OCI-LY3 (cell line): Measurements from ENCODE around the gene JADE2.

Experiments
- H2AFZ ChIP-seq: fragments of 200-600, 300-600 bp; shearing (Covaris generic); 2 replicates; pipeline ENCODE4 v1.6.0; 2014; ENCODE audit warnings: antibody characterized with exemption, low read depth, low read length
- H3K27ac ChIP-seq: fragments of 200-600, 300-600 bp; sonication (generic); 2 replicates; pipeline ENCODE4 v1.5.1; 2014; ENCODE audit warnings: mild to moderate bottlenecking, low read length, moderate library complexity, mixed read lengths
- H3K27me3 ChIP-seq: fragments of 200-600, 300-600 bp; sonication (generic); 2 replicates; pipeline ENCODE4 v1.6.1; 2014; ENCODE audit warnings: low read depth, low read length, mixed read lengths
- H3K36me3 ChIP-seq: fragments of 200-600, 300-600 bp; sonication (generic); replicated peaks from 2 replicates; pipeline ENCODE3; 2014; ENCODE audit warnings: low read depth, low read length, mixed read lengths
- H3K4me1 ChIP-seq: fragments of 300-600, 200-600 bp; sonication (generic); 2 replicates; pipeline ENCODE4 v1.6.1; 2014; ENCODE audit warnings: low read length, mixed read lengths
- H3K4me2 ChIP-seq: fragments of 200-600, 300-600 bp; sonication (generic); 2 replicates; pipeline ENCODE4 v1.6.1; 2014; ENCODE audit warnings: low read length, mixed read lengths
- H3K4me3 ChIP-seq: fragments of 300-600, 200-600 bp; sonication (generic); 2 replicates; pipeline ENCODE4 v1.5.1; 2014; ENCODE audit warnings: antibody characterized with exemption, mild to moderate bottlenecking, low read length, moderate library complexity
- H3K79me2 ChIP-seq: fragments of 300-600, 200-600 bp; shearing (Covaris generic); 2 replicates; pipeline ENCODE4 v1.6.1; 2014; ENCODE audit warnings: mild to moderate bottlenecking, low read length, mixed read lengths
- H3K9ac ChIP-seq: fragments of 300-600, 200-600 bp; shearing (Covaris generic); 2 replicates; pipeline ENCODE4 v1.6.0; 2014; ENCODE audit warnings: mild to moderate bottlenecking, low read length, moderate library complexity
- H3K9me3 ChIP-seq: fragments of 200-600, 300-600 bp; shearing (Covaris generic); 2 replicates; pipeline ENCODE4 v1.6.1; 2014; ENCODE audit warnings: low read length, mixed read lengths; ENCODE audit not compliant: insufficient read depth
- H4K20me1 ChIP-seq: fragments of 200-600, 300-600 bp; sonication (generic); 2 replicates; pipeline ENCODE4 v1.6.1; 2016; ENCODE audit warnings: low read length, mixed read lengths; ENCODE audit not compliant: insufficient read depth
- CTCF ChIP-seq: fragments of 200-600, 300-600 bp; sonication (generic); IDR thresholded peaks from 2 replicates; pipeline ENCODE4 v1.5.1; 2014; ENCODE audit warnings: antibody characterized with exemption, low read length, low read depth
- EZH2phosphoT487 ChIP-seq: fragments of 200-600 bp; shearing (Covaris generic); IDR thresholded peaks from 2 replicates; pipeline ENCODE4 v1.6.1; 2018; ENCODE audit warnings: antibody characterized with exemption, mixed run types, low read depth

JADE2 gene

DNA sequence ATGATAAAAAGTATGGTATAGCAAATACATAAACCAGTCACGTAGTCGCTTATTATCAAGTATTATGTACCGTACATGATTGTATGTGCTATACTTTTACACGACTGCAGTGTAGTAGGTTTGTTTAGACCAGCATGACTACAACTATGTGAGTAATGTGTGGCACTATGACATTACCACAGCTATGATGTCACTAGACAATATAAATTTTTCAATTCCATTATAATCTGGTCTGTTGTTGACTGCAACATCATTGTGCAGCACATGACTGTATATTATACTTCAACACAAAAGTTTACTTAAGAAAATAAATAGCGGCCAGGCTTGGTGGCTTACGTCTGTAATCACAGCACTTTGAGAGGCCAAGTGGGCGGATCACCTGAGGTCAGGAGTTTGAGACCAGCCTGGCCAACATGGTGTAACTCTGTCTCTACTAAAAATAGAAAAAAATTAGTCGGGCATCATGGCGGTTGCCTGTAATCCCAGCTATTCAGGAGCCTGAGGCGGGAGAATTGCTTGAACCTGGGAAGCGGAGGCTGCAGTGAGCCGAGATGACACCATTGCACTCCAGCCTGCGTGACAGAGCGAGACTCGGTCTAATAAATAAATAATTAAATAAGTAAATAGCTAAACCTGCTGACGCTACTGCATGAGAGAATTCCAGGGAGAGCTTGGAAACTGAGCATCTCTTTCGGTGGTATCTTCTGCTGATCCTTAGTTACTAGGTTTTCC lies 24.6 kb upstream of the JADE2 start:
- H3K4me2 ChIP-seq: no peak overlapping the region
- H3K27me3 ChIP-seq: no peaks in the 10 kb centered on the region
- H3K9ac ChIP-seq: no peak overlapping the region
- H3K27ac ChIP-seq: no peak overlapping the region
- no peaks in the 10 kb centered on the region for H3K9me3 ChIP-seq
- no peaks in the 10 kb centered on the region for H3K79me2 ChIP-seq
- no peak for TF ChIP-seq CTCF
- TF ChIP-seq EZH2phosphoT487: no peak
- no peaks in the 10 kb centered on the region for H3K36me3 ChIP-seq
- H2AFZ ChIP-seq: no peak overlapping the region
- no peak overlapping the region for H3K4me3 ChIP-seq
- peaks cover 8% of the 10 kb centered on the region for H3K4me1 ChIP-seq
- no peaks in the 10 kb centered on the region for H4K20me1 ChIP-seq

GRCh38 chr5:134502259-134502658 lies 23.2 kb upstream of the JADE2 start:
- Histone ChIP-seq H3K36me3 (no peaks in the 10 kb centered on the region), H4K20me1 (no peaks in the 10 kb centered on the region), H2AFZ (no peak overlapping the region), H3K4me1 (no peaks in the 10 kb centered on the region), H3K4me2 (no peak overlapping the region), H3K9me3 (no peaks in the 10 kb centered on the region), H3K27me3 (no peaks in the 10 kb centered on the region), H3K27ac (no peak overlapping the region), H3K9ac (no peak overlapping the region), H3K79me2 (no peaks in the 10 kb centered on the region), H3K4me3 (no peak overlapping the region)
- TF ChIP-seq CTCF (no peak), EZH2phosphoT487 (no peak)

DNA sequence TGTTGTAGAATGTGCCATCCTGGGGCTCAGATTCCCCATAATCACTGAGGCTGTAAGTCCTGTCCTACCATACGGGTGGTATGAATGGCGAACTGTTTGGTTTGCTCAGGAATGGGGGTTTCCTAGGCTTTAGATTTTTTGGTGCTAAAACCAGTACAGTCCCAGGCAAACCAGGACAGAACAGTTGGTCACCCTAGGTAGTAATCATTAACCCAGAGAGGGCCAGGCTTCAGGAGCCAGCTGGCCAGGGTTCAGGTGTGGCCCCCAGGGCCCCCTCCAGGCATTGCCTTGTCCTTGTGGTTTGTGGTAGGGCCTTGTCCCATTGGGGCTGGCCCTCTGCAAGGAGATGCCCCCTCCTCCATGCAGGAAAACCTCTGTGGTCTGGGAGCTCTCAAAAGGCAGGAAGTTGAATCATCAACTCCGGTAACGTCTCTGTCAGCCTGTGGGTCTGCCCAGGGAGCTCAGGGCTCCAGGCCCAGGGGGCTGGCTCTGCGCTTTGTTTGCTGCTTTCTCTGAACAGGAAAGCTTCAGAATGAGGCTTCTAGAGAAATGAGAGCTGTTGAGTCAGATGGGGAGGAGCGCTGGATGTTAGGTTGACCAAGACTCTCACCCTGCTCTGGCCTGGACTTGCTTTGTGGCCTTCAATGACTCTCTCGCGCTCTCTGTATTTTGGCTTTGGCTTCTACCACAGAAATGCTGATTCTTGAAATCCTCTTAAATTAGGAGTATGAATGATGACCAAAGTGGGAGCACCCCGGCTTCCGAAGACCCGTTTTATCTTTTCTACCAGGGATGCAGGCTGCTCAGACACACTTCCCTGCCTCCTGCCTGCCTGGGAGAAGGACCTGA lies 22.2 kb upstream of the JADE2 start:
- no peaks in the 10 kb centered on the region for H3K36me3 ChIP-seq
- no peak overlapping the region for H3K9ac ChIP-seq
- H4K20me1 ChIP-seq: no peaks in the 10 kb centered on the region
- H2AFZ ChIP-seq: no peak overlapping the region
- H3K4me1 ChIP-seq: no peaks in the 10 kb centered on the region
- no peak overlapping the region for H3K27ac ChIP-seq
- no peak overlapping the region for H3K4me3 ChIP-seq
- H3K9me3 ChIP-seq: no peaks in the 10 kb centered on the region
- no peak overlapping the region for H3K4me2 ChIP-seq
- no peaks in the 10 kb centered on the region for H3K27me3 ChIP-seq
- no peaks in the 10 kb centered on the region for H3K79me2 ChIP-seq
- TF ChIP-seq EZH2phosphoT487 (no peak), CTCF (no peak)

DNA sequence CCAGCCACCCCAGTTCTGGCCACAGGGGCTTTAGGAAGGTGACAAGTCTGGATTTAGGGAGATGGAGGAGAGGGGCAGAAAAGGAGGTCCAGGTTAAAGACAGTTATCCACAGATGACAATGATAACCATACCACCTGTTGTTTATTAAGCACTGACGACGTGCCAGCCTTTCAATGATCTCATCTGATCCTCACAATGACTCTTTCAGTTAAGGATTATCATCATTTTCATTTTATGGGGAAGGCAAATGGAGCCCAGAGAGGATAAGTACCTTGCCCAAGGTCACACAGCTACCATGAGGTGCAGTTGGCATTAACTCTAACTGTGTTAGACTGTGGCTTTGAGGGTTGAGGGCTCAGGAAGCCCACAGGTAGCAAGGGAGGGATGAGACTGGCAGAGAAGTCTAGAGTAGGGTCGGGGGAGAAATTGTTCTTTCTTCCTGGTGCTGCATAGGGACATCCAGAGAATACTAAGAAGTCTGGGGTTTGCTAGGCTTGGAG lies 21.5 kb upstream of the JADE2 start:
- no peaks in the 10 kb centered on the region for H3K9me3 ChIP-seq

More for the DNA sequence above, 21.5 kb upstream of the JADE2 start:
- Histone ChIP-seq H2AFZ (no peak overlapping the region), H3K36me3 (no peaks in the 10 kb centered on the region), H3K9ac (no peak overlapping the region), H3K4me1 (no peaks in the 10 kb centered on the region), H3K79me2 (no peaks in the 10 kb centered on the region), H3K4me2 (no peak overlapping the region), H3K27me3 (no peaks in the 10 kb centered on the region), H4K20me1 (no peaks in the 10 kb centered on the region), H3K27ac (no peak overlapping the region), H3K4me3 (no peak overlapping the region)
- TF ChIP-seq CTCF (no peak), EZH2phosphoT487 (no peak)
